ENCODE measurements around the gene ARHGAP24.

The ARHGAP24 gene

DNA sequence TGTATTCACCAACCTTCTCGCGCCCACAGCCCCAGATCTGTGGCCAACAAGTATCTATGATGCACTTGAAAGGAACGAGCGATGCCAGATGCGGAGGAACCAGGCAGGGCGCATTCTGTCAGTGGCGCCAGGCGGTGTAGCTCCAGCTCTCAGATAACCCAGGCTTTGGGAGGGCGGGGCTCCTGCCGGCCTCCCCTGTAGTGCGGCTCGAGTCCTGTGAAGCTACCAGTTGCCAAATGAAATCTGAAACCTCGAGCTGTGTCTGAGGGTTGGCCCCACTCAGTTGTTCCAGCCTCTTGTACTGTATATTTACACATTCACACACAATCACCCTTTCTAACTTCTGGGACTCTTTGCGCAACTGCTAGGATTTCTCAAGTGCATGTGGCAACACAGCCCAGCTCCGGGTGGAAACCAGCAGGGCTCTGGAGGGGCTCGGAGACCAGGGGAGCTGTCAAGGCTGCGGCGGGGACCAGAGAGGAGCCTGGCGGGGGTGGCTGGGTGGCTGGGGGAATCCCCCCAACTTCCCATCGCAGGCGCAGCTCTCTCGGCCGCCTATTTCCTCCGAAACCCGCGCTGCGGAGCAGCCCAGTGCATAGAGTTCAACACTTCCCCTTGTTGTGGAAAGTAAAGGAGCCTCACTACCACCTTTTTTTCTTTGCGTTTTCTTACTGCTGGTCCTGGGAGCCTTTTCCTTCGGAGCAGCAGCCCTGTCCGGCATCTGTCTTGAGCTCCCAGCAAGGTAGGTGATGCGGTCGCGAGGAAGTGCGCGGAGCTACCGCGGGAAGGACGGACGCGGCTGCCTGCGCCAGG lies at the start of gene ARHGAP24:
Gene ARHGAP24, plus strand, starts transcription at position 333 of the 813 bp plus-strand sequence.
- DNase-seq, result peak; percentile 91 to 92

DNA sequence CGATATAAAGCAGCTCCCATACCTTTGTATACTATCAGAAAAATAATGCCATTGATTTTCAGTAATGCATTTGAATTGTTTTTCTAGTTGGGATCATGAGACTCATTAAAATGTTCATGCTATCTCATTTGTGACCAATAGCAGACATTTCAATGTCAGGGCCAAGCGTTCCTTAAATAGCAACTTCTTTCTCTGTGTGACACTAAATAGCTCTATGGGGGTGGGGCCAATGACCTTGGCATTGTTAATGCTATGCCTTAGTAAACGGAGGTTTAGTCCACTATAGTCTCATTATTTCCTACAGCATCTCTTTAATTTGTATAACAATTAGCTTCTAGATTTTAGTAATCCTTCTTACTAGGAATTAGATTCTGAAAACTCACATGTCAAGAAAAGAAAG lies 48.6 kb upstream of the ARHGAP24 start:
- DNase-seq, result no peak

DNA sequence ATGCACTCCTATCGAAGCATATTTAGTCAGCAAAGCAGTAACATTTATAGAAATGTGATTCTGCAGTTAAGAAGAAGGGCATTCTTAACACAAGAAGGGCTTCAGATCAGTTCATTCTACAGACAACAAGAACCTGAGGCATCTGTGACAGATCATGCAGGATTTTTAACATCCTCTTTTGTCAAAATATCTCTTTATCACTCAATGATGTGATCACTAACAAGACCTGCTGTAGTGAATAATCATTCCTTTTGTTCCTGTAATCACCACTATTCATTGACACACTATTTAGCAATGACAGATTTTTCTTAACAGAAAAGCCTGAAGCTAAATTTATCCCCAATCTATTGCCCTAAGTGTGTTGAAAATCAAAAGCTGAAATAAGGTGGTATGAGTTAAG lies 47.8 kb upstream of the ARHGAP24 start:
- DNase-seq, result no peak

DNA sequence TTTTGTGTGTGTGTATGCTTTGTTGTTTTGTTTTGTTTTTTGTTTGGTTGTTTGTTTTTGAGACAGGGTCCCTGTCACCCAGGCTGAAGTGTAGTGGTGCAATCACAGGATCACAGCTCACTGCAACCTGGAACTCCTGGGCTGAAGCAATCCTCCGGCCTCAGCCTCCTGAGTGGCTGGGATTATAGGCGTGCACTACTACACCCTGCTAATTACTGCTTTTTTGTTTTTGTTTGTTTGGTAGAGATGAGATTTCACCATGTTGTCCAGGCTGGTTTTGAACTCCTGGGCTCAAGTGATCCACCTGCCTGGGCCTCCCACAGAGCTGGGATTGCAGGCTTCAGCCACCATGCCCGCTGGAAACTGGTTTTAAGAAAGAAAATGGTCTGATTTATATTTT lies 44.7 kb upstream of the ARHGAP24 start:
- DNase-seq, result no peak

DNA sequence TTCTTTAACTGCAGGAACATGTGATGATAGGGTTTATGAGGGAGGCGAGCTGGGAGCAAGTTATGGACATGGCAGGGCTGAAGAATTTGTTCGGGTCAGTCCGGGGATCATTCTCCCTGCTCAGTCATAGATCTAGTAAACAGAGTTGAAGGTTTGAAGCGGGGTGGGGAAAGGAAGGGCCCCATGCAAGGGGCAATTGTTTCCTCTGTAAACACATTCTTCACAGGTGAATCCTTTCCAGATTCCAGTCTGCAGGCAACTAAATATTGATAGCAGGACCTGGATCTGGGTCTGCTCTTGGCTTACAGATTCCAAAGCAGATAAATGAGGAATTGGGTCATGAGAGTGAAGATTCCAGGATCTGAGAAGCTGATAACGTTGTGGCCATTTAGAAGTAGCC lies 44.3 kb upstream of the ARHGAP24 start:
- DNase-seq, result no peak

DNA sequence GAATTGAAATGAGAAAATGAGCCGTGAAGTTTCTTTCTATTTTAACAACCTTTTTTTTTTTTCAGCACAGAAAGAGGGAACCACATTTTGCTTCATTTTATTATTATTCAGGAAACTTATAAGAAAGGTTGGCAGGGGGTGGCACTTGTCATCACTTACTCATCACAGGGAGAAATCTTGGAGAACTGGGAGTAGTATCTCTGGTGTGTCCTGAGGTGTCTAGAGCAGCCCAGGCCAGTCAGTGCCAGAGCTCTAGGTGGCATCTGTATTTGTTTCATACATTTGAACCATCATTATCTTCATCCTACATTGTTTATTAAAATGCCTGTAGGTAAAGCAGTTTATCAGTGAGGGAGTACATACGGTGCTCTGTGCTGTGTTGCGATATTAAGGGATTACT lies 43.8 kb upstream of the ARHGAP24 start:
- DNase-seq, result no peak

DNA sequence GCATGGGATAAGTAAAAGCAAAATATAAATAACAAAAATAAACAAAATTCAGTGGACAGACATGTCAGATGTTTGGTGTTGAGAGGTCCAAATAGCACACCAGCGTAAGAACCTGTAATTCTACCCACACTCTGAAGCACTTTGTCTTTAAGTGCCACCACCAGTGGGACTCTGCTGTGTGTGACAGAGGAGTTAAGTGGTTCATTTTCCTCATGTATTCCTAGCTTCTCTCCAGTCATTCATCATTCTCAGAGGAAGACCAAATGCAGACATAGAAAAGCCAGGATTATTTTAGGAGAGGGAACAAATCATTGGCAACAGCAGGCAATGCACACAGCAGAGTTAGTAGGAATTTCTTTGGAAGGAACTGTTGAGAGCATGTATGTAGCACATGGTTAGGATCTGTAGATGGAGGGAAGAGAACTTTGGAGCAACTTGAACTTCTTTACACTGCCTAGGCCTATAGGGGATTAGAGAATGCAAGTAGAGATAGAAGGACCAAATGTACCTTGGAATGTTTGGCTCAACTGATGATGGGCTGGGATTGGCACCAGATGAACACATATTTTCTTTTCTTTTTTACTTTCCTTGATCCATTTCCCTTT lies 43.0 kb upstream of the ARHGAP24 start:
- DNase-seq, result no peak

DNA sequence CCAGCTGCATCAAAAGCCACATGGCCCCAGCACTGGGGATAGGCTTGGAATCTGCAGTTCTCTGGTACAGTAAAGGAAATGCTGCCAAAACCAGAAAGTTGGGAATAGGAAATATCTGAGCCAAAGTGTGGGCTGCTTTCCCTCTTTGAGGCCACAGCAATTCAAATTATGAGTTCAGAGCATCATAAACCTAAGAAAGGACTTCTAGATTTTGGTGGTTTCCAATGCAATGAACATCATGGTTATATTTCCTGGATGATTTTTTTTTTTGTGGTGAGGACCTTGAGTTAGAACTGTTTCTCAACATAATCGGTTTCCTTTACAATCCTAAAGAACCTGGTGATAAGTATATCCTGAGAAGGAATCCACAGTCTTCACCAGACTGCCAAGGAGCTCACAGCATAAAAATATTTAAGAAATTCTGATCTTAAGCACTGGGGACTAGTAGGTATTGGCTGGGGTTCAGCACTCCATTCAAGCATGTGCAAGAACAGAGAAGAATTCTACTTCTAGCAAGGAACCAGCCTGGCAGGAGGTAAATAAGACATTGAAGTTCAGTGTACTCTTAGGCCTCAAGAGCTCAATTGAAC lies 29.8 kb upstream of the ARHGAP24 start:
- no peak for DNase-seq

DNA sequence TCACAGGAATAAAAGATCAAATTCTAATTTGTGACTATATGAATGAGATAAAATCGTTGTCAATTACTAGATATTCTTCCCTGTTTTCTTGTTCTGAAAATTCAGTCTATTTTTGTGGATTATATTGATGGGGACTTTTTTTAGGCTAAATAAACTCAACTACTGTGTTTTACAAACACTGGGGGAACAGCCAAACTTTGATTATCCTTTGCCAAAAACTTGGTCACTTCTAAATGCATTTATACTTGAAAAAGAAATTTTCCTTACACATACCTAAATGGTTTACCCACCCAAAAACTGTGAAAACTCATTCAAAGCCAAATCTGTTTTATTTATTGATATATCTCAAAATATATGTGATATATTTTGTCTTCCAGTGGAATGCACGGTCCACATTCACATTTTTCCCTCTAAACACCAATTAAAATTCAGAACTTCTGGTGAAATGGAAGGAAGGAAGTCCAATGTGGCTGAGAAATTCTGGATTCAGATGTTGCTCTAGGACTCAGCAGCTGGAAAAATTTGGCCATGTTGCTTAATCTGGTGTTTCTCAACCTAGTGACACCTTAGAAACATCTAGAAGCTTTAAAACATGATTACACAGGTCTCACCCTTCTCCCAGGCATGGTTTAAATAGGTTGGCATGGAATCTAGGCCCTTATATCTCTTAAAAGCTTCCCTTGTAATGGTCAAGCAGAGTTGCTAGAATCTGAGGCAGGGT lies 28.6 kb upstream of the ARHGAP24 start:
- no peak for DNase-seq

DNA sequence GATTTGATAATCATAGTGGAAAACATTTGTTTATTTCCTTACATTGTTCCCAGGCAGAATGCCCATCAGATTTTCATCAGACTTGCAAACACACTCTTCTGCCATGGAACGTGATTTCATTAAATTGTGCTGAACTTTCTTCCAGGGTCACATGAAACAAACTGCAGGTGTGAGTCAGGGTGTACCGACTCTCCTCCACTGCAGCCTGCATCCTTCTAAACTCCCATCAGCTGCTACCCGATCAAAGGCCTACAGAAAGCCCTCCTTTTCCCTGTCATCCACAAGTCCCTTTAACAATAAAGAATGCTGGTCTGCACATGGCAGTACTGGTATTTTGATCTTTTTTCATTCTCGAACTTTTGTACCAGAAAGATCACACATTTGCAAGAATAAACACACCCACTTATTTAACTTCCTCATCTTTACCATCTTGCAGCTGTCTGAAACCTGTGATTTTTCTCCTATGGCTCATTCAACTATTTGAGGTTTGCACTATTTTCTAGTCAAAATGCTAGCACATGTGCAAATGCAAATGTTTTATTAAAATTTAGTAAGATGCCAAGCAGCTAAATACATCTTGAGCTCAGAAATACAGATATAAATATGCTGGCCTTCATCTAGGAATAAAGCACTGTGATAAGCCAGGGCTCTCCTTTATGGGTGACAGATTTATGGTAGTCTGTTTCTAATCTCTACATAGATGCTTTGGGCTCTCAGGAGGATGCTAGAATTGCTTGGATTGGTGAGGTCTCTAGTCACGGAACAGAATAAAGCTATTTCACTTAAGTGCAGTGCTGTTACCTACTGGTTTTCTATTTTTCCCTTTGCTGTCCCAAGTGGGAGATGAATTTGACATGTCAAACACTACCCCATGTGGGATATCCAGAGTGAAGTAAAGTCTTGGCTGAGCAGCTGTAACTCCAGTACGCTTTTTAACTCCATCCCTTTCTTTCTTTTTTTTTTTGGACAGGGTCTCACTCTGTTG lies 25.8 kb upstream of the ARHGAP24 start:
- no peak for DNase-seq

DNA sequence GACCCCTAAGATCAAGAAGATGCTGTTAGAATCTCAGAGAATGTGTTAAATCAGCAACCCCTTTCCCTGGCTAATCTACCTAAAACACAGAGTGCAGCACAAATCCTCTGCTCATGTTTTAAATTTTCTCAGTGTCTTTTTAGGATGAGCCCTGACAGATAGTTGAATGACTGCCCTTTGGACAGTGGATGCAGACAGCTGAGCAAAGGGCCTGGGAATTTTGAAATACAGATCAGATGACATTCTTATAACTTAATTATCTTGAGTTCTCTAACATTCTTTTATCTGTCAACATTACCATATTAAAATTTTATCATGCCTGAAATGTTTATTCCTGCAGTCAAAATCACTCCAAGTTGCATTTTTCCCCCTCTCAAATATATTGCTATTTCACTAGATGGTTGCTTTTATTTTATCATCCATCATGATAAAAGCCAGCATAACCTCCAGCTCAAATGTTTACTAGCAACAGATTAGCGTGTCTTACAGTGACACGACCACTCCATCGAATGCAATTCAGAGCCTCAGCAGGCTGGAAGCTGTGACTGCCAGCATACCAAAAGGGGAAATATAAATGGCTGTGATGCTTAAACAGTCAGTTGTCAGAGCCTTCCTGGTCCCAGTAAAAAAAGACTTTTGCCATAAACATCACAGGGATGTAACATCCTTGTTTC lies 22.8 kb upstream of the ARHGAP24 start:
- no peak for DNase-seq

DNA sequence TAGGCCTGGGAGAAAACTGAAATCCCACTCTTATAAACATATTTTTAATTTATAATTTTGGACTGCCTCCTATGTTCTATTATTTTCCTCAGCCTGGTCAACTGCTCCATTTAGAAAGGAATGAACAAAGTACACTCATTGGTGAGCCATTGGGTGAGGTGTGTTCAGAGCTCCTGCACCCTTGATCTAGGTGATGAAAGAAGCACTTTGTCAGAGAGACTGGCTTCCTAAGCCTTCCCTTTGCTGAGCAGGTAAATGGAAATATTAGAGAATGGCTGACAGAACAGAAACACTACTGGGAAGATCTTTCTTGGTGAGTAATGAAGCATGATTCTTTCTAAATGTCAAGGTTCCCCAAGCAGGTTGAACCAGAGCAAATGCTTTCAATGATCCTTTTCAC lies 19.0 kb upstream of the ARHGAP24 start:
- DNase-seq, result no peak

DNA sequence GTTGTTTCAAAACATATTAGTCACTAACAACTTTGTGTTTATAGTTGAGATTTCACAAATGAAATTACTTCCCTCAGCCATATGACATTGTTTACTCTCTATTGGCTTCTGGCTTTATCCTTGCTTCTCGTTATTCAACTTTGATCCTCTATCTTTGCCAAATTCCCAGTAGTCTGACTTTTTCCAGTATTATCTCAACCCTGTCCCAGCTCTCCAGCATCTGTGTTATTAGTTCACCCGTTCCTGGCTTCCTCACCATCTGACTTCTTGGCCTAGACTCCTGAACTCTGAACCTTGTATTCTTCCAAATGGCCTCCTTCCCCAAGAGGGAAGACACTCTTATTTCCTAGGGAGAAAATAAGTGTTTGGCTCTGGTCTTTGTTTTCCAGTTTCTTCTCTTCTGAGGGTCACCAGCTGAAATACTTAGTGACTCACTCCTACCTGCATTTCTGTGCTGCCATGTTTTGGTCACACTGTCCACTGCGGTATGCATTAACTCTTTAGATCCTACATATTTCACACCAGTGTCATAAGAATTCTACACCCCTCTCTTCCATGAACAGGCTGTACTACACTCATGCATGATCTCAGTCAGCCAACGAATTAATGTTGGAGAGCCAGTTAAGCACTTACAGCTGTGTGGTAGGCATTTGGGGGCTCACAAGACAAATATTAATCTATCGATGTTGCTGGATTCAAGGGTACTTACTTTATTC lies 17.0 kb upstream of the ARHGAP24 start:
- no peak for DNase-seq

DNA sequence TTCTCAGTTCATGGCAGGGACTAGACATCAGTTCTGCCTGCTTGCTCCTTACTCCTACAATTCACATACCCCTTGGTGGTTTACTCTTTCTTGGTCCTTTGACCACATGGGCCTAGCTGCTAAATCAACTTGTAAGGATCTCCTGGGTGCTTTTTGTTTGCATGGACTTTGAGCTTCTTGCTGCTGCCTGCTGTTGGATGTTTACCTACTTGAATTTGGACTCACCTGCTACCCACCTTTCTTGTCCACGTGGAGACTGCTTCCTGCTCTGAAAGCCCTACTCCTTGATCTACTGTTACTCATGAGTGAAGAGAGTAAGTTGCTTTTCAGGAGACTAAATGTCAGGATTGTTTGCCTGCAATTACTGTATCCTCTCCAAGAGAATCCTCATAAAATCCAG lies 15.2 kb upstream of the ARHGAP24 start:
- DNase-seq, result no peak

DNA sequence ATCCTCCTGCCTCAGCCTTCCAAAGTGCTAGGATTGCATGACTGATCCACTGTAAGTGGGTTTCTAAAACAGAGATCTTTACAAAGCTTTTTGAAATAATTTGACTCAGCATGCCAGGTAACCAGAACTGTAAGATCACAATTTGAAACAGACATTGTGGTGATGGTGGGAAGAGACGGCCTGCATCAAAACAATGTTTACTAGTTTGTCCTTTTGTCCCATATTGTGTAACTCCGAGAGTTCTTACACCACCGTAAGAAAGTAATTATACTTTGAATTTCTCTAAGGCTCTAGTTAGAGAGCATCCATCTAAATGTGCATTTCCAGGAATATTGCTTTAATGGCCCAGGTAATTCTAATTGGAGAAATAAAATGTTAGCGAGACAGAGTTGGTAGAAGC lies 594 bp upstream of the ARHGAP24 start:
- DNase-seq, result no peak

DNA sequence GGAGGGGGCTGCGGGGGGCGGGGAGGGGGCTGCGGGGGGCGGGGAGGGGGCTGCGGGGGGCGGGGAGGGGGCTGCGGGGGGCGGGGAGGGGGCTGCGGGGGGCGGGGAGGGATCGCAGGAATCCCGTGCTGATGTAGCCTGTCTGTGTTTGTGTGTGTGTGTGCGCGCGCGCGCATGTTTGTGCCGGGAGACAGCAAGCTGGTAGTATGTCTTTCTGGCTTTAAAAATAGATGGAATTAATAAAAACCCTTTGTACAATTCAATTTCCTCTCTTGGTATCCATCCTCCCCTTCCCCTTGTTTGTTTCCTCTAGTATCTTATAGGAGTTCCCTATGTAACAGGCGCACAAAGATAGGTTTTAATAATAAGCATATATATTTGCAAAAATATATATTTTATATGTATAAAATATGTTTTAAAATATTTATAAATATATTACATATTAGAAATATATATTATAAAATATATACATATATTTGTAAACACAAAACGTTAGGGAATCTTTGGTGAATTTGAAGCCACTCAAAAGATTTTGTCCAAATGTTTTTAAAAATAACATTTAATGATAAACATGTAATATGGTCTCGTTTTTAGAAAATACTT lies 782 bp downstream of the ARHGAP24 start:
- DNase-seq, result peak in 1 of 2 experiments; percentile 53

DNA sequence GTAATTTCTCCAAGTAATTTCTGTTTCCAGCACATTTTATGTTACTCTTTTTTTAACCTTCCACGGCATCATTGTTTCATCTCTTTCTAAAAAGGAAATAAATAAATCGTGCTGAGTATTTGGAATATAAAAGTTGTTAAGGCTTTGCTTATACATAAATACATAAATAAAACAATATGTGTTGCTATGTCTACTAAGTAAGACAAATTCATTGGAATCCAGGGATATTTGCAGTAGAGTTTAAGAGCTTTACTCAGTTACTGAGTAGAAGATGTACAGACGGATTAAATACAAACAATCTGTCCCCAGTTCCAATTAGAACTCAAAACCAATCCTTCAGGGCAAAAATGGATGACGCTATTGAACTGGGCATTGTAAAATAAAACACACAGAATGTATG lies 1.4 kb downstream of the ARHGAP24 start:
- no peak for DNase-seq

DNA sequence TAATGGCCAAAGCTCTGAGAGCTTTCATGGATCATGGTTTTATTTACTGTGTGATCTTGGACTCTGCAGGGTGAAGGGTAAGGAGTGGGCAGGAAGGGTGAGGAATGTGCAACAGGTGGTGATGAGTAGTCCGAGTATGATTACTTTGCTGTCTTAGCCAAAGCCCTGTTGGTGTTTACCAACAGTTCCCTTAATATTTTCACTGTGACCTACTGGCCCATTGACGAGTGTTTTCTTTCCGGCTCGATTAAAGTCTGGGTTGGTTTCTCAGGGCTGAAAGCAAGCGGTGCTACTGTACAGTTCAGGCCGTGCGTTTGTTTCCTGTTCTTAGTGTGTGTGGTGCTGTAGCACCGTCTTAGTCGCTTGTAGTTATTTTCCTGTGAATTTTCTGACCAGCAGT lies 2.6 kb downstream of the ARHGAP24 start:
- DNase-seq, result no peak

DNA sequence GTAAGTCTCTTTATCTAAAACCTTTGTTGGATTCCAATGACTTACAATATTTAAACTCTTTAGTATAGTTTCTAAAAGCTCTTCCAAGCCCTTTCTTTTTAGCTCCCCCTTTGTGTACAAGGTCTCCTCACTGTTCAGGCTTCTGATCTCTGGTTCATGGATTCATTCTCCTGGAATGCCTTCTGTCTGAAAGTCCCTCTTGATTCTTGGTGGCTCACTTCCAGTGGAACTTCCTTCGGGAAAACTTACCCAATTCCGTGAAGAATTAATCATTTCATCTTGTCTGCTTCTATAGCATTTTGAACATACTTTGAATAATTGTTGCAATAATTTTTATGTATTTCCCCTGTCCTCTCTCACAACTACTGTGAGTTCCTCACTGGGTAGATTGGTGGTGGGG lies 3.6 kb downstream of the ARHGAP24 start:
- DNase-seq, result no peak

DNA sequence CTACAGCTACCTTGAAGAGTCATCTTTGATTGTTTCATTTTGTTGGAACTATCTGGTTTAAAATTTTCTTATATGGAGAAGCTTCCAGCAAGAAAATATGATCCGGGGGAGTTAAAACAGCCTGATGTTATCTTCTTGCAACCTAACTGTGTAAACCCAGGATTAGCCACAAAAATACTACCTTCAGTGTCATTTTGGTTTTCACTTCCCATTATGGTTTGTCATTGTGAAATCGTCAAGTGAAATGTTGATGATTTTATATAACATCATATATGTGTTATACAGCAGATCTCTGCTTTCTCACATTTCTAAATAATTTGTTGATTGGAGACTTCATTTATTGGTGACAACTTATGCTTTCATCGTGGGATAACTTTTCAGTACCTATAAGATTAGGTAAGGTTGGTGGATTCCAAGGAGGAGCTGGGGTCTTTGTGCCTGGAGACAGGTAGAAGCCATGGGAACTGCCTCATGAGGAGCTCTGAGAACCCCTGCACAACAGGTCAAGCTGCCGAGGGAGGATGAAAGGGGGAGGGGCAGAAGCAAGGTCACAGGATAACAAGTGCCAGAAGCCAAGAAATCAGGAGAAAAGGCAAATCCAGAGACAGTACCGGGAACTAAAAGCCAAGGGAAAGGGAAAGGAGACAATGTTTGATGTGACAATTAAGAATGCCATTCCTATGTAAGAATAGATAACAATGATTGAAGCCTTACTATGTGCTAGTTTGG lies 7.2 kb downstream of the ARHGAP24 start:
- DNase-seq, result no peak

All from SHP77 (cell line).